Measurements from ENCODE around the gene AKNA. TPM values are rescaled to one million over a fixed set of nuclear protein-coding genes. Genes with fewer than 3 reads are reported as not detected.

Gene AKNA, protein sequence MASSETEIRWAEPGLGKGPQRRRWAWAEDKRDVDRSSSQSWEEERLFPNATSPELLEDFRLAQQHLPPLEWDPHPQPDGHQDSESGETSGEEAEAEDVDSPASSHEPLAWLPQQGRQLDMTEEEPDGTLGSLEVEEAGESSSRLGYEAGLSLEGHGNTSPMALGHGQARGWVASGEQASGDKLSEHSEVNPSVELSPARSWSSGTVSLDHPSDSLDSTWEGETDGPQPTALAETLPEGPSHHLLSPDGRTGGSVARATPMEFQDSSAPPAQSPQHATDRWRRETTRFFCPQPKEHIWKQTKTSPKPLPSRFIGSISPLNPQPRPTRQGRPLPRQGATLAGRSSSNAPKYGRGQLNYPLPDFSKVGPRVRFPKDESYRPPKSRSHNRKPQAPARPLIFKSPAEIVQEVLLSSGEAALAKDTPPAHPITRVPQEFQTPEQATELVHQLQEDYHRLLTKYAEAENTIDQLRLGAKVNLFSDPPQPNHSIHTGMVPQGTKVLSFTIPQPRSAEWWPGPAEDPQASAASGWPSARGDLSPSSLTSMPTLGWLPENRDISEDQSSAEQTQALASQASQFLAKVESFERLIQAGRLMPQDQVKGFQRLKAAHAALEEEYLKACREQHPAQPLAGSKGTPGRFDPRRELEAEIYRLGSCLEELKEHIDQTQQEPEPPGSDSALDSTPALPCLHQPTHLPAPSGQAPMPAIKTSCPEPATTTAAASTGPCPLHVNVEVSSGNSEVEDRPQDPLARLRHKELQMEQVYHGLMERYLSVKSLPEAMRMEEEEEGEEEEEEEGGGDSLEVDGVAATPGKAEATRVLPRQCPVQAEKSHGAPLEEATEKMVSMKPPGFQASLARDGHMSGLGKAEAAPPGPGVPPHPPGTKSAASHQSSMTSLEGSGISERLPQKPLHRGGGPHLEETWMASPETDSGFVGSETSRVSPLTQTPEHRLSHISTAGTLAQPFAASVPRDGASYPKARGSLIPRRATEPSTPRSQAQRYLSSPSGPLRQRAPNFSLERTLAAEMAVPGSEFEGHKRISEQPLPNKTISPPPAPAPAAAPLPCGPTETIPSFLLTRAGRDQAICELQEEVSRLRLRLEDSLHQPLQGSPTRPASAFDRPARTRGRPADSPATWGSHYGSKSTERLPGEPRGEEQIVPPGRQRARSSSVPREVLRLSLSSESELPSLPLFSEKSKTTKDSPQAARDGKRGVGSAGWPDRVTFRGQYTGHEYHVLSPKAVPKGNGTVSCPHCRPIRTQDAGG (N-terminal part only)
- 10 to 100 TPM; 29.3 to 45.1 (median 44.9) TPM for total RNA-seq
- long read RNA-seq, donor 1, partial matches to known transcripts: 0 of 2 reads
- long read RNA-seq, donor 1, other reads (novel, unspliced or antisense): 2 of 2 reads
- long read RNA-seq, donor 2: 0 reads

DNA sequence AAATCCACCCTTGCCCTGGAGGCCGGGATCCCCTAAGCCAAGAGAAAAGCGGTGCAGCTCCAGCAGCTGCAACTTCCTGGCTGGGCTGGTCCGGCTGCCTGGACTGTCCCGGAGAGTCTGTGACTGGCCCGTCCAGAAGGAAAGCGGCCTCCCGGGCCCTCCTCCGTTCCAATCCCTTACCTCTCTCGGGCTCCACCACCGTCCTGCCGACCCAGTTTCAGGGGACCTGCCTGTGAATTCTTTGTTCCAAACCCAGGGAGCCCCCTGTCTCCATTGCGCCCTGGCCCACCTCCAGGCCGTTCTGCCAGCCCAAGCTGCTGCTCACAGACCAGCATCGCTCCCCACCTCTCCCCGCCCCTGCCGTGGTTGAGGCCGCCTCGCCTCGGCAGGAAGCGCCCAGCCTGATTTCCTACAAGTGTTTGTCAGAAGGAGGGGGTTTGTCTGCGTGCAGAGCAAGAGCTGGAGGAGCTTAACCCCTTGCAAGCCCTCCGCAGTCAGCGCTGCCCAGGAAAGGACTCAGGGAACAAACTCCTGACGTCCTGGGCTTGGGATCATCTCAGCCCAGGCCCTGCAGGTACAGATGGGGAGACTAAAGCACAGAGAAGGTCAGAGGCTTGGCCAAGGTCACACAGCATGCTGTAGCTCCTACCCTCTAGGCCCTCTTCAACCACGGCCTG lies at the start of gene AKNA:
Gene AKNA, minus strand, starts transcription at position 303 of the 677 bp plus-strand sequence. CDS start 6,649 bp downstream, outside the sequence.
- peak; percentile 51 for ATAC-seq
- TF ChIP-seq, protein P1, sequence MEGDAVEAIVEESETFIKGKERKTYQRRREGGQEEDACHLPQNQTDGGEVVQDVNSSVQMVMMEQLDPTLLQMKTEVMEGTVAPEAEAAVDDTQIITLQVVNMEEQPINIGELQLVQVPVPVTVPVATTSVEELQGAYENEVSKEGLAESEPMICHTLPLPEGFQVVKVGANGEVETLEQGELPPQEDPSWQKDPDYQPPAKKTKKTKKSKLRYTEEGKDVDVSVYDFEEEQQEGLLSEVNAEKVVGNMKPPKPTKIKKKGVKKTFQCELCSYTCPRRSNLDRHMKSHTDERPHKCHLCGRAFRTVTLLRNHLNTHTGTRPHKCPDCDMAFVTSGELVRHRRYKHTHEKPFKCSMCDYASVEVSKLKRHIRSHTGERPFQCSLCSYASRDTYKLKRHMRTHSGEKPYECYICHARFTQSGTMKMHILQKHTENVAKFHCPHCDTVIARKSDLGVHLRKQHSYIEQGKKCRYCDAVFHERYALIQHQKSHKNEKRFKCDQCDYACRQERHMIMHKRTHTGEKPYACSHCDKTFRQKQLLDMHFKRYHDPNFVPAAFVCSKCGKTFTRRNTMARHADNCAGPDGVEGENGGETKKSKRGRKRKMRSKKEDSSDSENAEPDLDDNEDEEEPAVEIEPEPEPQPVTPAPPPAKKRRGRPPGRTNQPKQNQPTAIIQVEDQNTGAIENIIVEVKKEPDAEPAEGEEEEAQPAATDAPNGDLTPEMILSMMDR (IDR thresholded peaks at IDR 0.05): no peak

DNA sequence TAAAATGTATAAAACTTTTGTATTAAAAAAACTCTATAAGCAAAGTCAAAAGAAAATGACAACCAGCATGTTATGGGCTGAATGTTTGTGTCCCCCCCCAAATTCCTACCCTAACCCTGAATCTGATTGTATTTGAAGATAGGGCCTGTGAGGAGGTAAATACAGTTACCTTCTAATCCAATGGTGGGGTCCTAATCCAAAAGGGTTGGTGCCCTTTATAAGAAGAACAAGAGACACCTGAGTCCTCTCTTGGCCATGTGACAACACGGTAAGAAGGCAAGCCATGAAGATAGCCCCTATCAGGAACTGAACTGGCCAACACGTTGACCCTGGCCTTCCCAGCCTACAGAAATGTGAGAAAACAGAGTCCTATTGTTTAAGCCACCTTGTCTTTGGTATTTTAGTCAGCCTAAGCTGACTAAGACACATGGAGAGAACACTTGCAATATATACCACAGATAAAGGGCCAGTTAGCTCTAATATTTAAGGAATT lies 49.7 kb upstream of the AKNA start:
- intact Hi-C loops (cut with DNase I, micrococcal nuclease): no loop called here
- no peaks in the 10 kb centered on the region for H3K9me3 ChIP-seq
- H3K36me3 ChIP-seq (ENCODE audit: low read depth): no peaks in the 10 kb centered on the region
- DNase-seq (no peak), ATAC-seq (no peak)
- H3K4me3 ChIP-seq: no peak overlapping the region
- no peaks in the 10 kb centered on the region for H3K4me1 ChIP-seq (ENCODE audit: low read depth)
- TF ChIP-seq, protein P1 (IDR thresholded peaks at IDR 0.05): no peak

More for the DNA sequence above, at the start of gene AKNA:
- intact Hi-C loops (cut with DNase I, micrococcal nuclease): no loop called here
- Histone ChIP-seq H3K4me3 (peak within 1 kb of the TSS; percentile 40), H3K4me1 (ENCODE audit: low read depth) (peaks cover 56% of the 10 kb centered on the region), H3K9me3 (no peaks in the 10 kb centered on the region), H3K36me3 (ENCODE audit: low read depth) (no peaks in the 10 kb centered on the region)
- DNase-seq: peak; percentile 78 to 92 (median 85)

DNA sequence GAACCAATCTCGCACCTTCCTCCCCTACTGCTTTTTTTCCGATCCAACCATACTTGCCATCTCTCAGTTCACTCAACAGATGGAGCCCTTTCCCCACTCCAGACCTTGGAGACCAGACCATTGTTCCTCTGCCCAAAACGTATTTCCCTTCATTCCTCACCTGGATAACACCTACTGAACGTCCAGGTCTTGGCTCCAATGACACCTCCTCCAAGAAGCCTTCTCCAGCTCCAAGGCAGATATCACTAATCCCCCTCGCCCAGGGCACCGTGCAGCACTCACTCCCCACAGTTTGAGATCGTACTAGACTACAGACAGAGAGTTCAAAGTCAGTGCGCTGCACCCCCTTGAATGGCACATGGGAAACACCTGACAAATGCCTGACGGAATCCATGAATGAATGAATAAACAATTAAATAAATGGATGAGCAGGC lies 47.1 kb upstream of the AKNA start:
- no peaks in the 10 kb centered on the region for H3K9me3 ChIP-seq
- ATAC-seq (peak; percentile 68), DNase-seq (no peak)
- no peaks in the 10 kb centered on the region for H3K4me1 ChIP-seq (ENCODE audit: low read depth)
- TF ChIP-seq, protein P1 (IDR thresholded peaks at IDR 0.05): no peak
- intact Hi-C loops (cut with DNase I, micrococcal nuclease): no loop called here
- no peak overlapping the region for H3K4me3 ChIP-seq
- H3K36me3 ChIP-seq (ENCODE audit: low read depth): no peaks in the 10 kb centered on the region

DNA sequence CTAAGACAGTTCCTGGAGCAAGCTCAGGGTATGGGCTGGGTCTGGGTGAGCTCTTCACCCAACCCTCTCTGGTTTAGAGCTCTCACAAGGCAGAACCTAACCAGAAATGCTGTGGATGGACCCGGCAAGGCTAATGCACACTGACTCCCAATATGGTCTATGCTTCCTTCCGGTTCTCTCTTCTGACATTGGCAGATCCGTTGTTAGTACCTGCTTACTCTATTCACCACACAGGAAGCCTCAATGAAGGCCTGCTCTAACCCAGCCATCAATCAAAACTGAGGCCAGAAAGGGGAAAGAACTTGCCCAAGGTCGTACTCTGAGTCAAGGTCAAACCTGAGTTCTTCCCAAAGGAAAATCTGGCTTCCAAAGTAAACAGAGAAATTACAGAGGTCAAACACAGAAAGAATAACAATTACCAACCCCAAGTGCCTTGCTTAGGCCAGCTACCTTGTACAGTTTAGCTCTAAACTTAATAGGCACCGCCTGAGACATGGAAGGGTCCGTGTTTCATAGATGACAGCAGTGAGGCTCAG lies 46.0 kb upstream of the AKNA start:
- no peaks in the 10 kb centered on the region for H3K9me3 ChIP-seq
- TF ChIP-seq, protein P1 (IDR thresholded peaks at IDR 0.05): no peak
- intact Hi-C loops (cut with DNase I, micrococcal nuclease): no loop called here
- ATAC-seq (no peak), DNase-seq (no peak)
- no peaks in the 10 kb centered on the region for H3K4me1 ChIP-seq (ENCODE audit: low read depth)
- H3K4me3 ChIP-seq: no peak overlapping the region
- H3K36me3 ChIP-seq (ENCODE audit: low read depth): no peaks in the 10 kb centered on the region
